ENCODE data around the gene UNC93A.

- TF ChIP-seq TAF1 (IDR thresholded peaks at IDR 0.05; ENCODE audit: borderline replicate concordance, low read depth, low read length) (no peak), POLR2A (IDR thresholded peaks at IDR 0.05; ENCODE audit: low read depth, low read length) (no peak), POLR2AphosphoS5 (IDR thresholded peaks at IDR 0.05; ENCODE audit: low read depth, low read length) (no peak)
Measured at GRCh38 chr6:167302796-167303195, 11.7 kb downstream of the UNC93A start.
